AG04449 (cell line): ENCODE results near the gene OR12D2.
"Not testable (repeated sequence)": the region's sequence is repeated elsewhere in the genome, so short reads cannot be mapped to it uniquely, and the experiment has no call there.

ENCODE experiments used
- CTCF ChIA-PET: fragments of 350-600 bp; formaldehyde crosslinking; extraction: SDS; loops from one replicate; lab custom pipeline; 2021; ENCODE audit warnings: antibody characterized with exemption; lab: Yijun Ruan, JAX
- POLR2A ChIA-PET: fragments of 400-600, 350-600 bp; formaldehyde crosslinking; extraction: SDS; loops from one replicate; lab custom pipeline; 2020; ENCODE audit warnings: antibody characterized with exemption, inconsistent platforms; lab: Yijun Ruan, JAX
- DNase-seq: peaks from one replicate; pipeline ENCODE4 v3.0.0-alpha.2; 2010; ENCODE audit warnings: low read depth, low spot score
- H3K4me3 ChIP-seq: 2 replicates; pipeline ENCODE4 v1.5.1; 2011; ENCODE audit warnings: low read depth, mild to moderate bottlenecking, control low read depth, low read length
- CTCF ChIP-seq: IDR thresholded peaks from one replicate; pipeline ENCODE4 v1.5.1; 2011; ENCODE audit warnings: mild to moderate bottlenecking, moderate library complexity, low read length, control low read depth, inconsistent platforms; ENCODE audit not compliant: insufficient read depth; ENCODE audit errors: missing control alignments

The OR12D2 gene, protein sequence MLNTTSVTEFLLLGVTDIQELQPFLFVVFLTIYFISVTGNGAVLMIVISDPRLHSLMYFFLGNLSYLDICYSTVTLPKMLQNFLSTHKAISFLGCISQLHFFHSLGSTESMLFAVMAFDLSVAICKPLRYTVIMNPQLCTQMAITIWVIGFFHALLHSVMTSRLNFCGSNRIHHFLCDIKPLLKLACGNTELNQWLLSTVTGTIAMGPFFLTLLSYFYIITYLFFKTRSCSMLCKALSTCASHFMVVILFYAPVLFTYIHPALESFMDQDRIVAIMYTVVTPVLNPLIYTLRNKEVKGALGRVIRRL

DNA sequence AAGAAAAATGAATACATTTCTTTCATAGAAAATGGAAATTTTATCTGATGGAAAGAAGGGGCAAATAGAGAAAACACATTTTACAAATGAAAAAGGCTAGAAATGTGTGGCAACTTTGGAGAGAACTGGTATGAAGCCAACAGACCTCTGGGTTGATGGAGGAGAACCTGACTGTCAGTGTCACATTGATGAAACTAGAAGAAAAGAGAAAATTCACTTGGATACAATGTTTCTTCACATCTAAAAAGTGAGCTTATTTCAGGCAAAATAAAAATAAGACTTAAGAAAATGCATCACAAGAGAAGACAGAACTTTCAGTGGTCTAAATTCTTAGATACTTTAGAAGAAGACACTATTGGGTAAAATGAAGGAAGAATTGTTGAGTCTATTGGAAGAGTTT lies at the start of gene OR12D2:
Gene OR12D2 (plus strand): TSS at position 301 of the 400 bp plus-strand sequence. CDS start 1,069 bp downstream, outside the sequence.
- DNase-seq, result no peak
- ChIA-PET POLR2A (no interaction called here), CTCF (no interaction called here)
- no peak within 1 kb of the TSS for H3K4me3 ChIP-seq
- no peak for TF ChIP-seq CTCF

DNA sequence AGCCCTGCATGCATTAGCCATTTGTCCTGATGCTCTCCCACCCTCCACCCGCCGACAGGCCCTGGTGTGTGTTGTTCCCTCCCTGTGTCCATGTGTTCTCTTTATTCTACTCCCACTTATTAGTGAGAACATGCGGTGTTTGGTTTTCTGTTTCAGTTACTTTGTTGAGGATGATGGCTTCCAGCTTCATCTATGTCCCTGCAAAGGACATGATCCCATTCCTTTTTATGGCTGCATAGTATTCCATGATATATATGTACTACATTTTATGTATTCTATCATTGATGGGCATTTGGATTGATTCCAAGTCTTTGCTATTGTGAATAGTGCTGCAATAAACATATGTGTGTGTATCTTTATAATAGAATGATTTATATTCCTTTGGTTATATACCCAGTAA lies 46.1 kb upstream of the OR12D2 start:
- POLR2A ChIA-PET, H3K4me3 ChIP-seq, CTCF ChIA-PET, DNase-seq: not testable (repeated sequence)

DNA sequence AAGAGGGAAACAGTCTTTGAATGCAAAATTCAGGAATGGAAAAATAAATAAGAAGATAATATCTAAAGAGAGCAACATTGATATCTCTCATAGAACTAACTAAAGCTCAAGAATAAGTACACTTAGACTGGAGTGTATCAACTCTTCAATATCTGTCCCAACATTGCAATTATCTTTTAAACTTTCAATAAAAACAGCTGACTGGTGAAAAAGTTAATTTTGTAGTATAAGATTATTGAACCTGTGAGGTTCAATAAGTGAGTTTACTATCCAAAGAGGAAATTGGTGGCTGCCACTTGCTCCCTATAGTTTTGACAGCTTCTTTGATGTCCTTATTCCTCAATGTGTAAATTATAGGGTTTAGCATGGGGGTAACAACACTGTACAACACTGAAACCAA lies 40.5 kb upstream of the OR12D2 start:
- ChIA-PET POLR2A (no interaction called here), CTCF (no interaction called here)
- no peak for TF ChIP-seq CTCF
- no peak overlapping the region for H3K4me3 ChIP-seq
- DNase-seq, result no peak

- TF ChIP-seq CTCF, result no peak
- no peak overlapping the region for H3K4me3 ChIP-seq
- no peak for DNase-seq
- POLR2A ChIA-PET, result no interaction called here
- CTCF ChIA-PET, result no interaction called here
Observed at GRCh38 chr6:29355603-29356002, 39.8 kb upstream of the OR12D2 start.

DNA sequence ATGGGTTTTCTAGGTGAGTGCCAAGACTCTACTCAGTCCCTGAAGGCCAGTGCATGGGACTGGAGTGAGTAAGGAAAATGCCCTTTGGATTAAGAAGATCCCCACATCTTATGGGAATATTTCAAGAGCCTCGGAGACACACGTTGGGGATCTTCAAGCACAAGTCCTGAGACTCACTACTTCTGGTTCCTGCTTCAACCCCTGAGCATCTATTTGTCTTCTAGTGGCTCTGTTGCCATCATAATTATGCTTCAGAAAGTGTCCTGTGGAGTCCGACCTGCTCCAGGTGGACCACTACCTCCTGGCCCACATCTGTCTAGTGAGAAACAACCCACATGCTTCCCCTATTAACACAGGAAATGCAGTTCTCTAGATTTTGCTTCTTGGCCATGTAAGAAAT lies 26.7 kb upstream of the OR12D2 start, which contains the start of gene OR5V1:
Gene OR5V1 (minus strand): TSS at position 101 of the 400 bp plus-strand sequence. CDS start 12,670 bp downstream, outside the sequence.
- ChIA-PET CTCF (no interaction called here), POLR2A (no interaction called here)
- DNase-seq, result no peak
- no peak within 1 kb of the TSS for H3K4me3 ChIP-seq
- TF ChIP-seq CTCF, result no peak

DNA sequence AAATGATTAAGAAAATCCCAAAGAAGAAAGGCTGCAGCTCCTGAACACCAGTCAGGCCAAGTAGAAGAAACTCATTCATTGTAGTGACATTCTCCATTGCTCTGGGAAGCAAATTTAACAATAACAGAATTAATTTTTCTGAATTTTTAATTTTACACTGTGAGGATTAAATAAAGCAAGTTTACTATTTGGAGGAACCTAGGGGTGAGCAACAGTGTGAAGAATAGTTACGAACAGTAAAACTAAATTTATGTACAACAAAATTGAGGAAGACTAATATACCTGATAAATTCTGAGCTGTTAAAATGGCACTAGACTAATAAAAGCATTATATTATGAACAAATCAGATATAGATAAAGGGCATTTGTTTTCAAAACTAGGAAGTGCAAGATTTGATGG lies 20.2 kb upstream of the OR12D2 start, which contains the start of gene OR12D3:
Gene OR12D3 (minus strand): TSS at position 101 of the 400 bp plus-strand sequence. CDS start 4 bp downstream, at position 97.
- POLR2A ChIA-PET, result no interaction called here
- DNase-seq, result no peak
- no peak for TF ChIP-seq CTCF
- no peak within 1 kb of the TSS for H3K4me3 ChIP-seq
- CTCF ChIA-PET, result no interaction called here

DNA sequence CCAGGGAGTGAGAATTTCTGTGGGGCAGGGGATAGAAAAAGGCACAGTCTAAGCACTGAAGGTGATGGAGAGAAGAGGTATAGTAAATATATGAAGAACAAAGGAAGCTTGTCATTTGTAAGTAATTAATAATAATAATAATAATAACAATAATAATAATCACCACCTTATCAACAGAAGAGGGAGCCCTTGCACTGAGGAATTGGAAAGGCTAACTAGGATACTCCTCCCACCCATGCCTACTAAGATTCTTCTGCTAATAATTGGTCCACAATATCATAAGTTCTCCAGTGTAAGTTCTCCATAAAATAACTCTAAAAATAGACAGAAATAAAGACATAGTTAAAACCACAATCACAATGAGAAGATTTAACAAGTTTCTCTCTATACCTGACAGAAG lies 19.4 kb upstream of the OR12D2 start:
- ChIA-PET POLR2A (no interaction called here), CTCF (no interaction called here)
- no peak for DNase-seq
- TF ChIP-seq CTCF, result no peak
- H3K4me3 ChIP-seq, result no peak overlapping the region
